Activated T-cell treated with anti-CD3 and anti-CD28 coated beads for 48 hours (primary cell): ENCODE measurements around the gene EHD2.
"Not testable (repeated sequence)": the region's sequence is repeated elsewhere in the genome, so short reads cannot be mapped to it uniquely, and the experiment has no call there.

Experiments used
- DNase-seq: peaks from one replicate; pipeline ENCODE4 v3.0.0-alpha.2; 2020; ENCODE audit warnings: low read depth

Gene EHD2

GRCh38 chr19:47749326-47749725 lies 36.1 kb downstream of the EHD2 start:
- DNase-seq = no peak

GRCh38 chr19:47750752-47751151 lies 37.5 kb downstream of the EHD2 start:
- no peak for DNase-seq

GRCh38 chr19:47752440-47753211 lies 39.4 kb downstream of the EHD2 start:
- no peak for DNase-seq

GRCh38 chr19:47754206-47755064 lies 41.2 kb downstream of the EHD2 start:
- DNase-seq = no peak

GRCh38 chr19:47755065-47755761 lies 42.0 kb downstream of the EHD2 start:
- no peak for DNase-seq

- no peak for DNase-seq
Observed at GRCh38 chr19:47755762-47756626, 42.8 kb downstream of the EHD2 start.

- DNase-seq = no peak
Observed at GRCh38 chr19:47756627-47756929, 43.4 kb downstream of the EHD2 start.

GRCh38 chr19:47756953-47757608 lies 43.9 kb downstream of the EHD2 start:
- DNase-seq = no peak

- no peak for DNase-seq
Observed at GRCh38 chr19:47757617-47758442, 44.6 kb downstream of the EHD2 start.

GRCh38 chr19:47758443-47758804 lies 45.2 kb downstream of the EHD2 start:
- no peak for DNase-seq

GRCh38 chr19:47760632-47760999 lies 47.4 kb downstream of the EHD2 start:
- no peak for DNase-seq

- DNase-seq = no peak
Observed at GRCh38 chr19:47761566-47761965, 48.3 kb downstream of the EHD2 start.

GRCh38 chr19:47762151-47762550 lies 48.9 kb downstream of the EHD2 start:
- DNase-seq = no peak

GRCh38 chr19:47762615-47763308 lies 49.5 kb downstream of the EHD2 start:
- no peak for DNase-seq

GRCh38 chr19:47764705-47765104 lies 51.5 kb downstream of the EHD2 start:
- DNase-seq = not testable (repeated sequence)

GRCh38 chr19:47765523-47766358 lies 52.5 kb downstream of the EHD2 start:
- DNase-seq = no peak

GRCh38 chr19:47766359-47766620 lies 53.1 kb downstream of the EHD2 start:
- no peak for DNase-seq

GRCh38 chr19:47766670-47767069 lies 53.4 kb downstream of the EHD2 start:
- DNase-seq = no peak

GRCh38 chr19:47767349-47767748 lies 54.1 kb downstream of the EHD2 start:
- no peak for DNase-seq
